C4-2B (cell line): ENCODE results near the gene CXCR4.

Experiments used
- CTCF ChIP-seq: fragments of 450-650 bp; conservative IDR thresholded peaks from 2 replicates; pipeline ENCODE4 v1.5.1; 2017; ENCODE audit warnings: mild to moderate bottlenecking
- ZFX ChIP-seq: fragments of 450-650 bp; IDR thresholded peaks from 2 replicates; pipeline ENCODE4 v1.6.1; 2017

DNA sequence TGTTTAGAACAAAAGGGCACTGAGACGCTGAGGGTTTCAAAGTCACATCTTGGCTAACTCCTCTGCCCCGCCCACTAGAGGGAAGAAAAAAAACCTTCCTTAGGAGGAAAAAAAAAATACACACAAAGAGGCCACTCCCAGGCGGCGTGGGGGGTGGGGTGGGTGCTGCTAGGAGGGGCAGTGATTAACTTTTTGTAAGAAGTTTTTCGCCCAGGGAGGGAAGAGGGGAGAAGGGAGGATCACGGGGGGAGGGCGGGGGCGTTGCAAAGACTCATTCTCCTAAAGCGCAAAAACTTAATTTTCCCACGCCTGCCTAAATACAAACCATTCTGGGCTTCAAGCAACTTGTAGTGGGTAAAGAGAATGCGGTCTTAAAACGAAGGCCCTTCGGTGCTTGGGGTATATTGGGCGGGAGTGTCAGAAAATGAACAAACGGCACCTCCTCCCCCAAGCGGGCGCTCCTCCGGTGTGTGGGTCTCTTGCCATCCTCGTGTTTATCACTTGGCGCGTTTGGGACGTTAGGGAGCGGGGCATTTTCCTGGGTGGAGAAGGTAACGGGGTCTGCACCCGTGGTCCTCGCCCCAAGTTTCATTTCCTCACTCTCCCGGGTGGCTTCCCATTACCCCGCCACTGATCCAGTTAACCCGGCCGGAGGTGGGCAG is 1.7 kb downstream of the CXCR4 start:
- TF ChIP-seq CTCF (no peak), ZFX (no peak)
